Measurements from ENCODE around the gene NUP188. TPM values are rescaled to one million over a fixed set of nuclear protein-coding genes. Genes with fewer than 3 reads are reported as not detected.
"Not testable (repeated sequence)": the region's sequence is repeated elsewhere in the genome, so short reads cannot be mapped to it uniquely, and the experiment has no call there.

The NUP188 gene
- total RNA-seq, 1 experiment from 2014 or later, result 136 TPM

- no peaks in the 10 kb centered on the region for H3K36me3 ChIP-seq
- H3K27ac ChIP-seq, result no peak overlapping the region
- peak; percentile 58 to 76 for DNase-seq
- H3K27me3 ChIP-seq, result no peaks in the 10 kb centered on the region
- no peak overlapping the region for H3K4me3 ChIP-seq
- H3K4me1 ChIP-seq, result peaks cover 3% of the 10 kb centered on the region; the same call in 1 of the 2 replicates
- no peaks in the 10 kb centered on the region for H3K9me3 ChIP-seq (replicated peaks)
These were observed 19.6 kb upstream of the NUP188 start for GRCh38 chr9:128927731-128928411.

- no peak for DNase-seq
These were observed 18.9 kb upstream of the NUP188 start for GRCh38 chr9:128928624-128929023.

GRCh38 chr9:128929560-128929959, 17.9 kb upstream of the NUP188 start:
- Histone ChIP-seq H3K27me3 (no peaks in the 10 kb centered on the region), H3K4me3 (no peak overlapping the region), H3K27ac (no peak overlapping the region), H3K4me1 (no peaks in the 10 kb centered on the region), H3K9me3 (replicated peaks) (no peaks in the 10 kb centered on the region), H3K36me3 (no peaks in the 10 kb centered on the region)
- DNase-seq, result no peak

More at GRCh38 chr9:128928624-128929023, 18.9 kb upstream of the NUP188 start:
- Histone ChIP-seq H3K4me1 (no peaks in the 10 kb centered on the region), H3K9me3 (replicated peaks) (no peaks in the 10 kb centered on the region), H3K36me3 (no peaks in the 10 kb centered on the region), H3K27ac (no peak overlapping the region), H3K27me3 (no peaks in the 10 kb centered on the region), H3K4me3 (no peak overlapping the region)

- no peak for DNase-seq
- H3K4me1 ChIP-seq, result no peaks in the 10 kb centered on the region
- H3K4me3 ChIP-seq, result no peak overlapping the region
- H3K36me3 ChIP-seq, result no peaks in the 10 kb centered on the region
- H3K27ac ChIP-seq, result no peak overlapping the region
- H3K27me3 ChIP-seq, result no peaks in the 10 kb centered on the region
- H3K9me3 ChIP-seq (replicated peaks), result no peaks in the 10 kb centered on the region
These were observed 13.8 kb upstream of the NUP188 start for GRCh38 chr9:128933731-128934130.

- no peaks in the 10 kb centered on the region for H3K27me3 ChIP-seq
- DNase-seq, result no peak
- H3K36me3 ChIP-seq, result no peaks in the 10 kb centered on the region
- H3K9me3 ChIP-seq (replicated peaks), result no peaks in the 10 kb centered on the region
- no peak overlapping the region for H3K27ac ChIP-seq
- no peak overlapping the region for H3K4me3 ChIP-seq
- no peaks in the 10 kb centered on the region for H3K4me1 ChIP-seq
These were observed 11.2 kb upstream of the NUP188 start for GRCh38 chr9:128936171-128936865.

- no peaks in the 10 kb centered on the region for H3K27me3 ChIP-seq
- H3K9me3 ChIP-seq (replicated peaks), result no peaks in the 10 kb centered on the region
- no peak overlapping the region for H3K4me3 ChIP-seq
- no peak for DNase-seq
- no peak overlapping the region for H3K27ac ChIP-seq
- H3K36me3 ChIP-seq, result no peaks in the 10 kb centered on the region
- H3K4me1 ChIP-seq, result no peaks in the 10 kb centered on the region
These were observed 10.0 kb upstream of the NUP188 start for GRCh38 chr9:128937310-128938165.

- DNase-seq, result no peak
- no peaks in the 10 kb centered on the region for H3K36me3 ChIP-seq
These were observed 7.1 kb upstream of the NUP188 start for GRCh38 chr9:128940271-128940921.

GRCh38 chr9:128940946-128941755, 6.3 kb upstream of the NUP188 start:
- no peaks in the 10 kb centered on the region for H3K9me3 ChIP-seq (replicated peaks)
- peaks cover 2% of the 10 kb centered on the region; the same call in 1 of the 2 replicates for H3K36me3 ChIP-seq
- no peaks in the 10 kb centered on the region for H3K27me3 ChIP-seq
- H3K27ac ChIP-seq, result no peak overlapping the region
- no peak overlapping the region for H3K4me3 ChIP-seq
- H3K4me1 ChIP-seq, result no peaks in the 10 kb centered on the region
- no peak for DNase-seq

More at GRCh38 chr9:128940271-128940921, 7.1 kb upstream of the NUP188 start:
- H3K4me3 ChIP-seq, result no peak overlapping the region
- no peaks in the 10 kb centered on the region for H3K27me3 ChIP-seq
- H3K4me1 ChIP-seq, result no peaks in the 10 kb centered on the region
- no peak overlapping the region for H3K27ac ChIP-seq
- no peaks in the 10 kb centered on the region for H3K9me3 ChIP-seq (replicated peaks)

GRCh38 chr9:128943832-128944620, 3.5 kb upstream of the NUP188 start:
- H3K4me3 ChIP-seq, result no peak overlapping the region
- peaks cover 5% of the 10 kb centered on the region; the same call in 1 of the 2 replicates for H3K36me3 ChIP-seq
- no peaks in the 10 kb centered on the region for H3K27me3 ChIP-seq
- no peak for DNase-seq
- no peak overlapping the region for H3K27ac ChIP-seq
- no peaks in the 10 kb centered on the region for H3K9me3 ChIP-seq (replicated peaks)
- peaks cover 5% of the 10 kb centered on the region for H3K4me1 ChIP-seq

GRCh38 chr9:128944966-128945365, 2.5 kb upstream of the NUP188 start:
- not testable (repeated sequence) for H3K27me3 ChIP-seq; H3K27ac ChIP-seq; H3K4me1 ChIP-seq; H3K4me3 ChIP-seq; DNase-seq; H3K9me3 ChIP-seq (replicated peaks)
- H3K36me3 ChIP-seq, result peaks cover 14% of the 10 kb centered on the region; the same call in 1 of the 2 replicates

GRCh38 chr9:128945798-128946501, 1.5 kb upstream of the NUP188 start:
- DNase-seq, result no peak
- no peaks in the 10 kb centered on the region for H3K27me3 ChIP-seq
- peaks cover 6% of the 10 kb centered on the region for H3K4me1 ChIP-seq
- no peak overlapping the region for H3K27ac ChIP-seq
- peaks cover 22% of the 10 kb centered on the region for H3K36me3 ChIP-seq
- no peak overlapping the region for H3K4me3 ChIP-seq
- no peaks in the 10 kb centered on the region for H3K9me3 ChIP-seq (replicated peaks)

GRCh38 chr9:128946571-128947276, 775 bp upstream of the NUP188 start:
- H3K27ac ChIP-seq, result peak overlapping the region; percentile 82
- peak overlapping the region; percentile 95 for H3K4me3 ChIP-seq
- DNase-seq, result no peak
- H3K27me3 ChIP-seq, result no peaks in the 10 kb centered on the region
- H3K9me3 ChIP-seq (replicated peaks), result no peaks in the 10 kb centered on the region
- peaks cover 6% of the 10 kb centered on the region for H3K4me1 ChIP-seq
- peaks cover 28% of the 10 kb centered on the region for H3K36me3 ChIP-seq

Data from SJCRH30 (cell line).